ENCODE data around the gene PXT1. TPM values are rescaled to one million over a fixed set of nuclear protein-coding genes. Genes with fewer than 3 reads are reported as not detected.

The PXT1 gene
- polyA plus RNA-seq, 3 donors = 0.13 to 0.31 (median 0.24) TPM

DNA sequence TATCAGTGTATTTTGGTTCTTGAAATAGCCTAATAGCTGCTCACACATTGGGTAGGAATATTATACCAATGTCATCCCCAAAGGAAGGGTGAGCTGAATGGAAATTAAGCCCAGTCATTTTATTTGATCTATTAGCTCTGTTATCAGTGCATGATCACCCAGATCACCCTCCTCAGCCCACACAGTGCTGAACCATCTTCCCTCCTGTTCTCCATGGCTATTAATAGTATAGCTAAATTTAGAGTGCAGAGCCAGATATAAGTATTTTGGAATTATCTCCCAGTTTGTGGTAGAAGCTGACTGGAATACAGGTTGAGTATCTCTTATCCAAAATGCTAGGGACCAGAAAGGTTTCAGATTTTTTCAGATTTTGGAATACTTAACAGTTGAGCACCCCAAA is 45.6 kb upstream of the PXT1 start:
- H3K36me3 Mint-ChIP-seq = peaks cover 59 to 62% of the 10 kb centered on the region in 2 donors

GRCh38 chr6:36487698-36488097 is 45.0 kb upstream of the PXT1 start:
- Histone ChIP-seq H3K27ac (ENCODE audit: low read depth in 1 of 2, low read length in 2 of 2) (peak overlapping the region in 1 of 2 donors; percentile 24), H3K9ac (ENCODE audit: insufficient read depth, low read length, poor library complexity, severe bottlenecking) (no peak overlapping the region), H3K4me3 (replicated peaks in 1 of 3; ENCODE audit: low read depth in 2 of 3, low read length in 3 of 3) (no peak overlapping the region), H3K36me3 (replicated peaks in 1 of 2; ENCODE audit: control insufficient read depth in 1 of 2, insufficient read depth in 2 of 2, low read length in 2 of 2) (peaks cover 37 to 59% of the 10 kb centered on the region in 2 donors), H3K9me3 (replicated peaks in 1 of 2; ENCODE audit: control insufficient read depth in 1 of 2, insufficient read depth in 1 of 2, low read length in 2 of 2) (no peaks in the 10 kb centered on the region), H3K79me2 (ENCODE audit: insufficient read depth, low read length) (peaks cover 37% of the 10 kb centered on the region), H3K4me2 (replicated peaks; ENCODE audit: extremely low read depth, low read length, poor library complexity, severe bottlenecking) (no peak overlapping the region), H3K27me3 (ENCODE audit: control insufficient read depth in 2 of 2, insufficient read depth in 2 of 2, low read length in 2 of 2) (no peaks in the 10 kb centered on the region), H4K20me1 (ENCODE audit: insufficient read depth, low read length) (peaks cover 4% of the 10 kb centered on the region), H2AFZ (ENCODE audit: insufficient read depth, low read depth, low read length, poor library complexity, severe bottlenecking) (no peak overlapping the region), H3K4me1 (ENCODE audit: control insufficient read depth in 1 of 2, insufficient read depth in 2 of 2, low read length in 2 of 2) (peaks cover 44 to 45% of the 10 kb centered on the region in 2 donors)
- 100% methylated on average over 1 of the region's 1 CpG for WGBS (ENCODE audit: insufficient coverage)
- peaks cover 47% of the 10 kb centered on the region for H3K4me1 Mint-ChIP-seq
- H3K27me3 Mint-ChIP-seq (ENCODE audit: low read depth in 3 of 3) = peaks cover 0 to 3% (median 2%) of the 10 kb centered on the region in 3 donors
- peaks cover 59 to 65% of the 10 kb centered on the region in 2 donors for H3K36me3 Mint-ChIP-seq
- no peaks in the 10 kb centered on the region for H3K9me3 Mint-ChIP-seq
- TF ChIP-seq CTCF (IDR thresholded peaks at IDR 0.05) = no peak
- no peak for DNase-seq
- H3K27ac Mint-ChIP-seq = peak overlapping the region in 1 of 7 donors; percentile 8
- intact Hi-C loops (cut with micrococcal nuclease) = no loop called here
- H3K4me3 Mint-ChIP-seq = no peak overlapping the region

More for the DNA sequence above, 45.6 kb upstream of the PXT1 start:
- H3K4me3 ChIP-seq (replicated peaks in 1 of 3; ENCODE audit: low read depth in 2 of 3, low read length in 3 of 3) = no peak overlapping the region
- H3K9me3 ChIP-seq (replicated peaks in 1 of 2; ENCODE audit: control insufficient read depth in 1 of 2, insufficient read depth in 1 of 2, low read length in 2 of 2) = no peaks in the 10 kb centered on the region
- H3K4me1 ChIP-seq (ENCODE audit: control insufficient read depth in 1 of 2, insufficient read depth in 2 of 2, low read length in 2 of 2) = peaks cover 49 to 50% of the 10 kb centered on the region in 2 donors
- Mint-ChIP-seq H3K27me3 (ENCODE audit: low read depth in 3 of 3) (peaks cover 0 to 3% (median 2%) of the 10 kb centered on the region in 3 donors), H3K4me3 (no peak overlapping the region), H3K9me3 (no peaks in the 10 kb centered on the region), H3K4me1 (peaks cover 53% of the 10 kb centered on the region), H3K27ac (no peak overlapping the region)
- no peaks in the 10 kb centered on the region for H3K27me3 ChIP-seq (ENCODE audit: control insufficient read depth in 2 of 2, insufficient read depth in 2 of 2, low read length in 2 of 2)
- H3K36me3 ChIP-seq (replicated peaks in 1 of 2; ENCODE audit: control insufficient read depth in 1 of 2, insufficient read depth in 2 of 2, low read length in 2 of 2) = peaks cover 37 to 59% of the 10 kb centered on the region in 2 donors
- intact Hi-C loops (cut with micrococcal nuclease) = no loop called here
- H3K79me2 ChIP-seq (ENCODE audit: insufficient read depth, low read length) = peaks cover 37% of the 10 kb centered on the region
- no peak for TF ChIP-seq CTCF (IDR thresholded peaks at IDR 0.05)
- H4K20me1 ChIP-seq (ENCODE audit: insufficient read depth, low read length) = peaks cover 4% of the 10 kb centered on the region
- H2AFZ ChIP-seq (ENCODE audit: insufficient read depth, low read depth, low read length, poor library complexity, severe bottlenecking) = no peak overlapping the region
- no peak overlapping the region for H3K9ac ChIP-seq (ENCODE audit: insufficient read depth, low read length, poor library complexity, severe bottlenecking)
- no peak overlapping the region for H3K4me2 ChIP-seq (replicated peaks; ENCODE audit: extremely low read depth, low read length, poor library complexity, severe bottlenecking)
- no peak for DNase-seq
- H3K27ac ChIP-seq (ENCODE audit: low read depth in 1 of 2, low read length in 2 of 2) = peak overlapping the region in 1 of 2 donors; percentile 24
